ENCODE data around the gene DNAH5.
"Not testable (repeated sequence)": the region's sequence is repeated elsewhere in the genome, so short reads cannot be mapped to it uniquely, and the experiment has no call there.

The DNAH5 gene

GRCh38 chr5:13843175-13843846 lies 101.2 kb downstream of the DNAH5 start:
- DNase-seq (ENCODE audit: low spot score), result no peak

- DNase-seq (ENCODE audit: low spot score), result no peak
These were observed 111.0 kb downstream of the DNAH5 start for GRCh38 chr5:13833440-13833839.

GRCh38 chr5:13831351-13831750 lies 113.1 kb downstream of the DNAH5 start:
- DNase-seq (ENCODE audit: low spot score), result no peak

GRCh38 chr5:13830536-13830935 lies 114.0 kb downstream of the DNAH5 start:
- DNase-seq (ENCODE audit: low spot score), result no peak

GRCh38 chr5:13821366-13821765 lies 123.1 kb downstream of the DNAH5 start:
- no peak for DNase-seq (ENCODE audit: low spot score)

- no peak for DNase-seq (ENCODE audit: low spot score)
These were observed 128.4 kb downstream of the DNAH5 start for GRCh38 chr5:13816126-13816525.

- no peak for DNase-seq (ENCODE audit: low spot score)
These were observed 130.2 kb downstream of the DNAH5 start for GRCh38 chr5:13814301-13814700.

GRCh38 chr5:13809921-13810320 lies 134.6 kb downstream of the DNAH5 start:
- DNase-seq (ENCODE audit: low spot score), result no peak

GRCh38 chr5:13804336-13804735 lies 140.2 kb downstream of the DNAH5 start:
- DNase-seq (ENCODE audit: low spot score), result no peak

- not testable (repeated sequence) for DNase-seq (ENCODE audit: low spot score)
These were observed 145.9 kb downstream of the DNAH5 start for GRCh38 chr5:13798569-13798968.

- DNase-seq (ENCODE audit: low spot score), result no peak
These were observed 158.6 kb downstream of the DNAH5 start for GRCh38 chr5:13785781-13786415.

GRCh38 chr5:13783726-13784125 lies 160.8 kb downstream of the DNAH5 start:
- DNase-seq (ENCODE audit: low spot score), result no peak

- DNase-seq (ENCODE audit: low spot score), result no peak
These were observed 164.4 kb downstream of the DNAH5 start for GRCh38 chr5:13780081-13780480.

- DNase-seq (ENCODE audit: low spot score), result no peak
These were observed 170.8 kb downstream of the DNAH5 start for GRCh38 chr5:13773649-13774048.

GRCh38 chr5:13771011-13771571 lies 173.4 kb downstream of the DNAH5 start:
- no peak for DNase-seq (ENCODE audit: low spot score)

GRCh38 chr5:13766236-13766635 lies 178.3 kb downstream of the DNAH5 start:
- no peak for DNase-seq (ENCODE audit: low spot score)

GRCh38 chr5:13763719-13764118 lies 180.8 kb downstream of the DNAH5 start:
- no peak for DNase-seq (ENCODE audit: low spot score)

GRCh38 chr5:13749766-13750165 lies 194.7 kb downstream of the DNAH5 start:
- no peak for DNase-seq (ENCODE audit: low spot score)

GRCh38 chr5:13746026-13746425 lies 198.5 kb downstream of the DNAH5 start:
- no peak for DNase-seq (ENCODE audit: low spot score)

- DNase-seq (ENCODE audit: low spot score), result no peak
These were observed 199.0 kb downstream of the DNAH5 start for GRCh38 chr5:13745508-13745907.

GRCh38 chr5:13740471-13740870 lies 204.0 kb downstream of the DNAH5 start:
- DNase-seq (ENCODE audit: low spot score), result no peak

GRCh38 chr5:13739479-13739878 lies 205.0 kb downstream of the DNAH5 start:
- no peak for DNase-seq (ENCODE audit: low spot score)

GRCh38 chr5:13735691-13736090 lies 208.8 kb downstream of the DNAH5 start:
- DNase-seq (ENCODE audit: low spot score), result no peak

Measured in pons (tissue), 1 donor.